Measurements from ENCODE around the gene PPM1F. TPM values are rescaled to one million over a fixed set of nuclear protein-coding genes. Genes with fewer than 3 reads are reported as not detected.

The PPM1F gene
- total RNA-seq, 3 donors from 2014 or later: 10.5 to 27.5 (median 14.8) TPM

DNA sequence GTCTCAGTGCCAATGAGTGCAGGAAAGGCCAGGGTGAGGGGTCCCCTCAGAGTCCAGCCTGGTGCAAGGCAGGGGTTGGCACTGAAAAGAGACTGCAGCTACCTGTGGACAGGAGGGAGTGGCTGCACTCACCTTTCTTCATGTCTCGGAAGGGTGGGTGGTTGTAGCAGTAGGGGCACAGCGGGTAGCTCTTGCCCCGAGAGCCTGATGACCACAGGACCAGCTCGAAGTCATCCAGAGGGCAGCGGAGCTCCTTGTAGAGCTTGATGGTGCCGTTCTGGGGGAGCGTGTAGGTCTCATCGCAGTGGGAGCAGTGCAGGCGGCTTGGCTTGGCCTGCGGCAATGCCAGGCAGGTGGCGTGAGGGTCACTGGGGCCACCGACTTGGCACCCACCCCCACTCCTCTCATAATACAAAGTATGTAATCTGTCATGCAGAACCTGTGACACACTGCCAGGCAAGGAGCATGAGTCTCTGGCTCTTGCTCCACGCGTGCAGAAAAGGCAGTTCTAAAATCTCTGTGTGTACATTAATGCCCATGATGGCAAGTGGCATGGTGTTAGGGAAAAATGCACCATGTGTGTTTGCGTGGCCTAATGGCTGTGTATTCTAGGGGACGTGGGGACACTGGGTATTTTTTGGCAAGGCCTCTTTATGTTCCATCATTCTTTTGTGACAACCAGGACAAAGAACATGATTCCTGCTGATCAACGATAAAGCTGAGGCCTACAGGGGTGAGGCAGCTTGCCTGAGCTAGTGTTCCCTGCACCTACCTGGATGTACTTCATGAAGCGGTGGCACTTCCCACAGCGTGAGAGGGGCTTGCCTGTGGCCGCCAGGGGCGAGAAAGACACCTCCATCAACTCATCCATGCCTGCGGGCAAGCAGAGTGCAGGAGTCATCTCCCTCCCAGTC lies 6.0 kb upstream of the PPM1F start:
- peaks cover 6% of the 10 kb centered on the region for H3K4me1 ChIP-seq (ENCODE audit: low read depth)
- no peak for ATAC-seq

GRCh38 chr22:21951931-21952465 lies 650 bp downstream of the PPM1F start:
- Histone ChIP-seq H3K4me1 (ENCODE audit: low read depth) (peaks cover 8% of the 10 kb centered on the region), H3K36me3 (ENCODE audit: low read depth) (no peaks in the 10 kb centered on the region), H3K4me3 (peak overlapping the region; percentile 19), H3K9me3 (no peaks in the 10 kb centered on the region)
- ATAC-seq (peak; percentile 58), DNase-seq (peak; percentile 29 to 72 (median 63))
- TF ChIP-seq, protein P1, sequence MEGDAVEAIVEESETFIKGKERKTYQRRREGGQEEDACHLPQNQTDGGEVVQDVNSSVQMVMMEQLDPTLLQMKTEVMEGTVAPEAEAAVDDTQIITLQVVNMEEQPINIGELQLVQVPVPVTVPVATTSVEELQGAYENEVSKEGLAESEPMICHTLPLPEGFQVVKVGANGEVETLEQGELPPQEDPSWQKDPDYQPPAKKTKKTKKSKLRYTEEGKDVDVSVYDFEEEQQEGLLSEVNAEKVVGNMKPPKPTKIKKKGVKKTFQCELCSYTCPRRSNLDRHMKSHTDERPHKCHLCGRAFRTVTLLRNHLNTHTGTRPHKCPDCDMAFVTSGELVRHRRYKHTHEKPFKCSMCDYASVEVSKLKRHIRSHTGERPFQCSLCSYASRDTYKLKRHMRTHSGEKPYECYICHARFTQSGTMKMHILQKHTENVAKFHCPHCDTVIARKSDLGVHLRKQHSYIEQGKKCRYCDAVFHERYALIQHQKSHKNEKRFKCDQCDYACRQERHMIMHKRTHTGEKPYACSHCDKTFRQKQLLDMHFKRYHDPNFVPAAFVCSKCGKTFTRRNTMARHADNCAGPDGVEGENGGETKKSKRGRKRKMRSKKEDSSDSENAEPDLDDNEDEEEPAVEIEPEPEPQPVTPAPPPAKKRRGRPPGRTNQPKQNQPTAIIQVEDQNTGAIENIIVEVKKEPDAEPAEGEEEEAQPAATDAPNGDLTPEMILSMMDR (IDR thresholded peaks at IDR 0.05): no peak
- intact Hi-C loops (cut with DNase I, micrococcal nuclease): loop anchor here in 1 of 2 donors (5.0 kb wide), 1 partner anchor 240 kb away; no protein-coding TSS in a partner anchor

More for the DNA sequence above, 6.0 kb upstream of the PPM1F start:
- intact Hi-C loops (cut with DNase I, micrococcal nuclease): no loop called here
- DNase-seq: no peak
- Histone ChIP-seq H3K9me3 (no peaks in the 10 kb centered on the region), H3K36me3 (ENCODE audit: low read depth) (no peaks in the 10 kb centered on the region), H3K4me3 (no peak overlapping the region)
- TF ChIP-seq, protein P1 (IDR thresholded peaks at IDR 0.05): no peak

DNA sequence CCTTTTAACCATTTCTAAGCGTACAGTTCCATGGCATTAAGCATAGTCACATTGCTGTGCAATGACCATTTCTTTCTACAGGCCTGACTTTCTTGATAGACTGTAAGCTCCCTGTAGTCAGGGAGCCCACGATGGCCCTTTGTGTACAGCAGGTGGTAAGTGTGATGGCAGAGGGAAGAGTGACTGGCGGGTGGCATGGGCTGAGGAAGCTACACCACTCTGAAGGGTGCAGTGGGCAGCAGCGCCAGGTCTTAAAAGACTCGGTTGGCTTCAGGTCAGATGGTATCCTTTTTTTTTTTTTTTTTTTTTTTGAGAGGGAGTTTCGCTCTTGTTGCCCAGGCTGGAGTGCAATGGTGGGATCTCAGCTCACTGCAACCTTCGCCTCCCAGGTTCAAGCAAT lies 1.6 kb downstream of the PPM1F start:
- intact Hi-C loops (cut with DNase I, micrococcal nuclease): loop anchor here in 1 of 2 donors (5.0 kb wide), 1 partner anchor 239 kb away; no protein-coding TSS in a partner anchor
- no peaks in the 10 kb centered on the region for H3K36me3 ChIP-seq (ENCODE audit: low read depth)
- no peak overlapping the region for H3K4me3 ChIP-seq
- DNase-seq (no peak), ATAC-seq (no peak)
- TF ChIP-seq, protein P1 (IDR thresholded peaks at IDR 0.05): no peak
- H3K4me1 ChIP-seq (ENCODE audit: low read depth): peaks cover 8% of the 10 kb centered on the region
- H3K9me3 ChIP-seq: no peaks in the 10 kb centered on the region

DNA sequence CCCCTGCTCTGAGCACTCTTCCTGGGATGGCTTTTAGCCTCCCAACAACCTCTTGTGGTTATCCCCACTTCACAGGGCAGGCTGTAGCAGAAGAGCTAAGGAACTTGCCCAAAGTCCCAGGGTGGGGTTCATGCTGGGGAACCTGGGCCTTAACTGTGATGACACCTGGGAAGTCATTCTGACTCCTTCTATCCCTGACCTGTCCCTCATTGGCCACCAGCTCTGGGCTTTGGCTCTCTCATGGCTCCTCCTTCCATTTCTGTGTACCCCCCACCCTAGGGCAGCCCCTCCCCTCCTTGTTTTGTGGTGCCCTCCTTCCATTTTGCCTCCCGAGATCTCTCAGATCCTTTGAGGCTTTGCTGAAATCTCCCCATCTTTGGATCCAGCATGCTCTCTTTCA lies 2.7 kb downstream of the PPM1F start:
- intact Hi-C loops (cut with DNase I, micrococcal nuclease): loop anchor here in 1 of 2 donors (5.0 kb wide), 1 partner anchor 238 kb away; no protein-coding TSS in a partner anchor

GRCh38 chr22:21949569-21949918 lies 3.1 kb downstream of the PPM1F start:
- ATAC-seq (no peak), DNase-seq (no peak)
- Histone ChIP-seq H3K4me3 (no peak overlapping the region), H3K36me3 (ENCODE audit: low read depth) (no peaks in the 10 kb centered on the region), H3K4me1 (ENCODE audit: low read depth) (peaks cover 8% of the 10 kb centered on the region), H3K9me3 (no peaks in the 10 kb centered on the region)
- intact Hi-C loops (cut with DNase I, micrococcal nuclease): no loop called here
- TF ChIP-seq, protein P1 (IDR thresholded peaks at IDR 0.05): no peak

More for the DNA sequence above, 2.7 kb downstream of the PPM1F start:
- ATAC-seq: no peak
- Histone ChIP-seq H3K36me3 (ENCODE audit: low read depth) (no peaks in the 10 kb centered on the region), H3K9me3 (no peaks in the 10 kb centered on the region), H3K4me1 (ENCODE audit: low read depth) (peaks cover 8% of the 10 kb centered on the region), H3K4me3 (no peak overlapping the region)
- DNase-seq: no peak
- TF ChIP-seq, protein P1 (IDR thresholded peaks at IDR 0.05): no peak
